GM12873 (cell line): ENCODE data around the gene RAD54L.

ENCODE experiments used
- CTCF ChIP-seq: IDR thresholded peaks from 2 replicates; pipeline ENCODE4 v1.5.1; 2012; ENCODE audit warnings: low read depth, mild to moderate bottlenecking, moderate library complexity, low read length, control low read depth; ENCODE audit not compliant: insufficient read depth; ENCODE audit errors: missing control alignments

Gene RAD54L

GRCh38 chr1:46275030-46275337 is 27.4 kb downstream of the RAD54L start:
- TF ChIP-seq CTCF: no peak

- TF ChIP-seq CTCF: no peak
Measured at GRCh38 chr1:46277658-46278373, 30.3 kb downstream of the RAD54L start.

- no peak for TF ChIP-seq CTCF
Measured at GRCh38 chr1:46278807-46279206, 31.2 kb downstream of the RAD54L start.

GRCh38 chr1:46280092-46280491 is 32.5 kb downstream of the RAD54L start:
- TF ChIP-seq CTCF: no peak

- TF ChIP-seq CTCF: no peak
Measured at GRCh38 chr1:46281021-46281420, 33.5 kb downstream of the RAD54L start.

GRCh38 chr1:46284058-46284457 is 36.5 kb downstream of the RAD54L start:
- no peak for TF ChIP-seq CTCF

GRCh38 chr1:46284597-46285564 is 37.3 kb downstream of the RAD54L start:
- TF ChIP-seq CTCF: no peak
